HG02943 (cell line): ENCODE results near the gene NTMT1.

Source experiments
- ATAC-seq: cut with Tn5 transposase; IDR thresholded peaks from one replicate; pipeline ENCODE4 v1.9.1; 2021; ENCODE audit warnings: mild to moderate bottlenecking, low read depth, moderate library complexity; ENCODE audit not compliant: unreplicated experiment

NTMT1 gene

DNA sequence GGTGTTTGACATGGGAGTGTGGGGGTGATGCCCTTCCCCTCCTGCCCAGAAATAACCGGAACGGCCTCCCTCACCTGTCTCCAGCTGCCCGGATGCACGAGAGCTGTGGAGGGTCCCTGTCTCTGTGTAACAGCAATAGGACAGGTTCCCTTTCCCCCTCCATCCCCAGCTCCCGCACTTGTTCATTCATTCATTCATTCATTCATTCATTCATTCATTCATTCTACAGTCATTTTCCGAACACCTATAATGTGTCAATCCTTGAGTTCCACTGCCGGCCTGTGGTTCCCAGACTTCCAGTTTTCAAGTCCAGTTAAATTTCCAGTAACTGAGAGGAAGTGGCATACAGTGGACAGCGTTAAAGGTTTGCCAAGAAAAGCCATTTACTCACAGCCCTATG is 46.7 kb downstream of the NTMT1 start:
- ATAC-seq = no peak

GRCh38 chr9:129673602-129674001 is 47.6 kb downstream of the NTMT1 start:
- no peak for ATAC-seq

DNA sequence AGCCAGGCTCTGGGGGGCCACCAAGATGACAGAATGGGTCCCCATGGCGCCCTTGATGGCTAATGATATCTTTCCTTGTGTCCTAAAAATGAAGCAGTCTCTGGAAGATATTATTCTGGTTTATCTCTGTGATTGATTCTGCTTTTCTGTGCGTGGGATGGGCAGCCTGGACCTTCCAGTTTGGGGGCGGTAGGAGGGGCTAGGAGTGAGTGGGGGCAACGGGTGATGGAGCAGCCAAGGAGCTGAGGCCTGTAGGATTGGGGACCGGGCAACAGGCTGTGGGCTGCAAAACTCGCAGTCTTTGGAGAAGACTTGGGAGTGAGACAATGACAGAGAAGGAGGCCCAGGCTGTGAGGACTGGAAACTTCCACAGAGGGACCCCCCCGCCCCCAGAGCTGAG is 48.3 kb downstream of the NTMT1 start:
- no peak for ATAC-seq

DNA sequence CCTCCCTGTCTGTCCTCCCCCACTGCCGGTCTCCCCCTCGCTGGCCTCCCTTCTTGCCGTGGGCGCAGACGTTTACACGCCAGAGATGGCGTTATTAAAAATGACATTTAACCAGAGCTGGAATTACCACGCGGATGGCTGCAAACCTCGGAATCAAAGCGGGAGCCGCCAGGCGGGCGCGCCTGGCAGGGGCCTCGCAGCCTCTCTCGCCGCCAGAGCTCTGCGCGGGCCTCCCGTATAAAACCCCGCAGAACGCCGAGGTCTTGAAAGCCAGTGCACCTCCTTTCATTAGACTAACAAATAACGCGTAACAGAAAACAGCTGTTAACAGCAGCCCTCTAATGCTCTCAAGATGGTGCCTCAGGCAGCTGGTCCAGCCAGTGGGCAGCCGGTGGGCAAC is 49.7 kb downstream of the NTMT1 start:
- no peak for ATAC-seq

DNA sequence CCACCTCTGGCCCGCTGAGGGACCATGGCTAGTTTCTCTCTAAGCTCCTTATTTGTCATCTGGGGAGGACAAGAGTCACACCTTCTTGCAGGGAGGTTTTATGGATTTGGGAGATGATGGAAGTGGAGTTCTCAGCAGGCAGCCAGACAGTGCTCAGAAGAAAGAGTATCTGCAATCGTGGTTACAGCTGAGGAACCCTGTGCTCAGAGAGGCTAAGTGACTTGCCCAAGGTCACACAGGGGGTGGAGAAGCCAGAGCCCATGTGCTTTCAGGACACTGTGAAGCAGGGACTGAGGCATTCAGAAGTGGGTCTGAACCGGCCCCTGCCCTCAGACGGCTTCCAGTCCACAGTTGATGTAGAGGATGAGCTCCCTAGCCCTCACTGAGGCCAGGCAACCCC is 50.3 kb downstream of the NTMT1 start:
- ATAC-seq = no peak

GRCh38 chr9:129676975-129677374 is 51.0 kb downstream of the NTMT1 start:
- no peak for ATAC-seq

DNA sequence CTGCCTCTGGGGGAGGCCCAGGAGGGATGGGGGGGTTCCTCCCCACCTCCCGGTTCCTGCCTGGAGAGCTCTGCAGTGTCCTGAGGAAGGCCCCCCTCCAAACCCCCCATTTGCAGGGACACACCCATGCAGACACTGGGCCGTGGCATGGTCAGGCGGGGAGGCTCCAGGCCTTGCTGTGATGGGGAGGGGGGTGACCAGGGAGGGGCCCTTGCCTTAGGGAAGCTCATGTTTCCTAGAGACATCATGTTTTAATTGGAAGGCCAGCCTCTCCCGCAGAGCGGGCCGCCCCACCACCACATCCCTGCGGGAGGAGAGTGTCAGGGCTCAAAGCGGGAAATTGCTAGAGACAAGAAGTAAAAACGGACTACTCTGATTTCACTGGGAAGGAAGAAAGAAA is 51.5 kb downstream of the NTMT1 start:
- no peak for ATAC-seq

DNA sequence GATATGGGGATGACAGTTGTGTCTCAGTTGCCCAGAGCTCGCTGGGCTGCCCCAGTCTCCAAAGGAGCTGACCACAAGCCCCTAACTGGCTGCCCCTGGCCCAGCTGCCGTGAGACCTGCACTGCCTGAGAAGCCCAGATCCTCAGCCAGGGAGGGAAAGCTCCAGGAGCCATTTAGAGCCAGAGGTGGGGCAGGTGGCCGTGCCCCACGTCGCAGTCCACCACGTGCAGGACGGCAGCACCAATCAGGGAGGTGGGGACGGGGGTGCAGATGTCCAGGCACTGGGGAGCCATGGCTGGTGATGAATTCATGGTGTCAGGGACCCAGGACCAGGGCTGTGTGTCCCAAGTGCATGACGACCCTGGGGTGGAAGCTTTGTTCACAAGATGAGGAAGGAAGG is 52.9 kb downstream of the NTMT1 start:
- ATAC-seq = no peak

DNA sequence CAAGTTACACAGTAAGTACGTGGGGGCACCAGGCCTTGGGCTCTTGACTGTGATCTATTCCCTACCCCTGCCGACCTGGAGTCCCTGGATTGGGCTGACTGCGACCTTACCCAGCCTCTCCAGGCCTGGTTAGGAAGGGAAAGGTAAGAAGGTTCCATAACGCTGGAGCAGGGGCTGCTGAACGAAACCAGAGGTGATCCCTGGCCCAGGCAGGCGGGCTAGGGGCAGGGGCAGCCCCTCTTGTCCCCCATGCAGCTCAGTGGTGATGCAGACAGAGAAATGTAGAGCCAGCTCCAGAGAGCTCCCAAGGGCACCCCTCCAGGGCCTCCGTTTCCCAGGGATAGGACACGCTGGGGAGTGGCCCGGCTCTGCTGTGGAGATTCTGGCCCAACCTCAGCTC is 53.6 kb downstream of the NTMT1 start:
- no peak for ATAC-seq

GRCh38 chr9:129681924-129682323 is 56.0 kb downstream of the NTMT1 start:
- no peak for ATAC-seq

DNA sequence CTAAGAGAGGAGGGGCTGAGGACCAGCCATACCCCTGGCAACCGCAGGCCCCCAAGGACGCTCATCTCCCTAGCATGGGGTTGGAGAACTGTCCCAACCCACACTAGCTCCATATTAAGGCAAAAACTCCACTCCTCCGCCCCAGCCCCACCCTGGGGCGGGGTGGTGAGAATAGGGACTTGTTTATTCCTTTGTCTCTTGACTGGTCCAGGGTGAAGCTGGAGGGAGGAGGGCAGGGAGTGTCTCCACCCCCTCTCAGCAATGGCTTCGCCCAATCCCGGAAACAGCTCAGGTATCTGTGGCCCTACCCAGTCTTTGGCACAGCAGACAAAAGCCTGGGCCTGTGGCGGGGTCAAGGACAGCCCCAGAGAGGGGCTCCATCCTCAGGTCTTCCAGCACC is 56.4 kb downstream of the NTMT1 start:
- ATAC-seq = no peak

DNA sequence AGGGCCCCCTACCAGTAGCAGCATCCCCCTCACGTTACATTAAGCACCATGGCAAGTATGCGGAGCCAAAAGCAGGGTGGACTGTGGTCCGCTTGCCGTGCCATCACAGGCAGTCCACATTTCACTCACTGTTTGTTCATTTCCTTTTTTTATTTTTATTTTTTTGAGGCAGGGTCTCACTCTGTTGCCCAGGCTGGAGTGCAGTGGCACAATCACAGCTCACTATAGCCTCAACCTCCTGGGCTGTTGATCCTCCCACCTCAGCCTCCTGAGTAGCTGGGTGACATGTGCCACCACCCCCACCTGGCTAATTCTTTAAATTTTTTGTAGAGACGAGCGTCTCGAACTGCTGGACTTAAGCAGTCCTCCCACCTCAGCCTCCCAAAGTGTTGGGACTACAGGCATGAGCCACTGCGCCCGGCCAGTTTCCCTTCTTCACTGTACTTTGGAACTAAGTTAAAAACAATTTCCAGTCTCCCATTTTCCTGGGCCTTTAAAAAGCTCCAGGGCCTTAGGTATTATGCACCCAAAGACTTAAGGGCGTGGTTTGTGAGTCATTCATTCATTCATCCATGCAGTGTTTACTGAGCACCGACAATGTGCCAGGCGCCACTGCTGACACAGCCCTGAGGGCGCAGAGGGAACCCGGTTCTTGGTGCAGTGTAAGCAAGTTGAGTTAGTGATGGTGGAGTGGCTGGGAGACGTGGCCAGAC is 59.4 kb downstream of the NTMT1 start:
- no peak for ATAC-seq
